Erythroblast (primary cell): ENCODE data around the gene FOXI1.

Experiments used
- GATA1 ChIP-seq: IDR thresholded peaks from 2 replicates; pipeline ENCODE4 v1.6.1; 2011; ENCODE audit warnings: low read depth, mild to moderate bottlenecking, control low read depth, low read length, moderate library complexity
- POLR2A ChIP-seq: IDR thresholded peaks from 2 replicates; pipeline ENCODE4 v1.6.1; 2011; ENCODE audit warnings: mild to moderate bottlenecking, low read length

- no peak for TF ChIP-seq POLR2A
- TF ChIP-seq GATA1, result no peak
These were observed 12.0 kb downstream of the FOXI1 start for GRCh38 chr5:170117736-170118135.
